DMS 273 (cell line): ENCODE results near the gene TAAR2.
"Not testable (repeated sequence)": the region's sequence is repeated elsewhere in the genome, so short reads cannot be mapped to it uniquely, and the experiment has no call there.

Source experiments
- DNase-seq: peaks from one replicate; lab custom pipeline; 2025; ENCODE audit not compliant: unreplicated experiment; lab: John Stamatoyannopoulos, UW

Gene TAAR2

DNA sequence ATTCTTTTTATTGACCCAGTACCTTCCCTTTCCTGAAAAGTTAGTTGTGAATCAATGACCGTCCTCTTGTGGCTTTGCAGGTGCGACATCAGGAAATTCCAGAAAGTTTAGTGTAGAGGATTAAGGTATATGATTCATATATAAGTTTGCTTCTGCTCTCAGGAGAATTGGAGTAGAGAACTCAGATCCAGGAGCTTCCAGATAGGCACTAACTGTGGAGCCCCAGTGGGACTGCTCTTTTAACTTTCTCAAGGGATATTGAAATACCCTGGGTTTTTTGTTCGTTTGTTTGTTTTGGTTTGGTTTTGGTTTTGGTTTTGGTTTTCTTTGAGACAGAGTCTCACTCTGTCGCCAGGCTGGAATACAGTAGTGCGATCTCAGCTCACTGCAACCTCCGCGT, 9.5 kb downstream of the TAAR2 start:
- DNase-seq: no peak

DNA sequence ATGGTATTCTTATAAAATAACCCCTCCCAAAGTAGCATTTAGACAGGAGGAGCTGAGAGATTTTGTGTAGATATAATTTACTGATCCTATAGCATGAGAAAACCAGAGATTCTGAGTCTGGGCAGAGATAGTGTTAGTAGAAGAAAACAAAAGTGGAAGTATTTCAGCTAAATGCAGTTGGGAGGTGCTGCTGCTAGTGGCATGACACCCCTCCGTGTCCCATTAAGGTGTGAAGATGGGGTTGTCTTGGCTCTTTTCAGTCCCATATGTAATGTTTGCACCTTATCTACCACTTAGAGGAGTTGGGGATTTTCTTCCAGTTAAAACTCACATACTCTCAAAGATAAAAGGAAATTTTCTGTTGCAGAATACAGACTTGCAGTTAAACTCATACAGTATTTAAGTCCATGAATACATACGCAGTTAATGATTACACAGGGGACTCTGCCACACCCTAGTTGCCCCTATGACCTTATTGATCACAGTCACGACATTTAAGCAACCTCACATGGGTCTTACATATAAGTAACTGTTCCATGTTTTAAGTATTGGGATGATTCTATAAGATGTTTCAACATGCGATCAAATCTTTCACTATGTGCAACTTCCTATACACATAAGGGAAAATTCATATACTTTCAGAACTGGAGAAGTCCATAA, 11.5 kb downstream of the TAAR2 start:
- DNase-seq: no peak

DNA sequence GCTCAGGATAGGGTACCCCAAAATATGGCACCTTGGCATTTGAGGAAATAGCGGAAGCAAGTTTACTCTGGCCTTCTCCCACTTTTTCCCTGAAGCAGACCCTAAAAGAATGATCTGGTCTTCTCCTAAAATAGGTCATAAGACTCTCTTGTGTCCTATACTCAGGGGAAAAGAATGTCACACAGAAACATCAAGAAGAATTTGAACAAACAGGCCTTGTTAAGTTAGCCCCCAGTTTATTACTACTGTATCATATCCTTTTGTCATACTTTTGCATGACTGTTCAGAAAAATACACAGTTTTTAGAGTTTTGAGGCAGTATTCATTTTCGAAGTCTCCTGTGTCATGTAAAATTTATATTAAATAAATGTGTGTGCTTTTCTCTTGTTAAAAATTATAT, 12.5 kb downstream of the TAAR2 start:
- no peak for DNase-seq

DNA sequence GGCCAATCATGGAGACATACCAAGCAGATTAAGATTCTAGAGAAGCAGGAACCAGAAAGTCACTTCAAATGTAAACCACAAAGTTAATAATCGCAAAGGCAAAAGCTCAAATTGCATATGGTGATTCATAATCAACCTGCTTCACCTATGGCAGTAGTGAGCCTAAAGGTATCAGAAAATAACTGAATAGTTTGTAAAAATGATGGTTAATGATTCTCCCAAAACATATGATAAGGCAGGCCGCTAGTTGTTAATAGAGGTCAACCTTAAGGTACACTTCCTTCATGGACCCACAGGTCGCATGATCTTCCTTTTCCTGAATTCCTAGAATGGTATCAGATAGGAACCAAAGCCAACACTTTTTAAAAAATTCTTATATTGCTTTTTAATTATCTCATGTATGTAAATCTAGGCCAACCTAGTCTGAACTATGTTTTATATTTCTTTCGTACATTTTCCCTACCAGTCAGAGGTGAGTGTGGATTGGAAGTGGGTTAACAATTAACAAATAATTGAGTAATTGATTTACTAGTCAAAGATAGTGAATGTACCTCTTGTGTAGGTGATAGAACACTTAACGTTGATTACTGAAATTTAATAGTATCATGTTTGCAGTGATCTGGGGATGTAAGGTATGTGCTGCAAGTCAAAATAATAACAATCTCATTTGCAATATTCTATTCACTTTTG, 16.4 kb downstream of the TAAR2 start:
- no peak for DNase-seq

DNA sequence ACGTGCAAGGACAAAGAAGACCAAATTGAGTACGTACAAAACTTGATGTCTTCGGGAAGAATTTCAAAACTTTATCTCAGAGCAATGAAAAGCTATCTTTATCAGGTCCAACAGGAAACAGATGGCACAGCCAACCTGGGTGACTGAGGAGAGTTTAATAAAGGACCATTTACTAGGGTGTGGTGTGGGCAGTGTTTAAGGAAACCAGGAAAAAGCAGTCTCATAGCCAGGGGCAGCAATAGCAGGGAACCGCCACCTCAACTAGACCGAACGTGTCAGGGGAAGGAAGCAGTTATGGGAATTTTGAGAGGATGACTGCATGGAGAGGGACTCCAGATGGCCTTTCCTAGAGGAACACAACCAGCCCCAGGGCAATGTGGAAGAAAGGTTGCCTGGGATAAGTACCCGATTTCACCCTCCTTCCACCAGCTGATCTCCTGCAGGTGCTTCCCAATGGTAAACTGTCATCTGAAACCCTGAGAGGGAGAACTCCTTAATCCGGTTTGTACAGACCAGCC, 19.4 kb downstream of the TAAR2 start:
- no peak for DNase-seq

DNA sequence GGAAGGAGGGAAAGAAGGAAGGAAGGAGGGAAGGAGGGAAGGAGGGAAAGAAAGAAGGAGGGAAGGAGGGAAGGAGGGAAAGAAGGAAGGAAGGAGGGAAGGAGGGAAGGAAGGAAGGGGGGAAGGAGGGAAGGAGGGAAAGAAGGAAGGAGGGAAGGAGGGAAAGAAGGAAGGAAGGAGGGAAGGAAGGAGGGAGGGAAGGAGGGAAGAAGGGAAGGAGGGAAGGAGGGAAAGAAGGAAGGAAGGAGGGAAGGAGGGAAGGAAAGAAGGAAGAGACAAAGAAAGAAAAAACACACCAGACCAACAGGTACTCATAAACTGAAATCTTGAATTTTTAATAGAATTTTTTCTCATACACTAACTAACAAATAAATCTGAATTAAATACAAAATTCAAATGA, 23.2 kb downstream of the TAAR2 start:
- not testable (repeated sequence) for DNase-seq

DNA sequence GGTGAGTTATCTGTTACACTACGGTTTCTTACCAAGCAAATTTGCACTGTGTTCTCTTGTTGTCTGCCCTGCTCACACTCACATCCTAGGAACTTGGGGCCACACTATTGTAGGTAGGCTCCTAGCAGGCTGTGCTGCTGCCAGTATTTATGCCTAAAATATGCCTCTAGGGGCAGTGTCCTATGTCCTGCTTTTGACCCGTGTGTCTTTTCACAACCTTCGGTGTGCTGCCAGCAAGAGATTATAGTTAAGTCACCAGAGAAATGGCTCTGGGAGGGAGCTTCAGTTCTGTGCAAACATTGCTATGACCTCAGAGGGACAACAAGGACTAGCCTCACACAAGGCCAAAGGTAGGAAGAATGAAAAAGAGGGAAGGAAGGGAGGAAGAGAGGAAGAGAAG, 25.6 kb downstream of the TAAR2 start:
- peak; percentile 43 for DNase-seq

DNA sequence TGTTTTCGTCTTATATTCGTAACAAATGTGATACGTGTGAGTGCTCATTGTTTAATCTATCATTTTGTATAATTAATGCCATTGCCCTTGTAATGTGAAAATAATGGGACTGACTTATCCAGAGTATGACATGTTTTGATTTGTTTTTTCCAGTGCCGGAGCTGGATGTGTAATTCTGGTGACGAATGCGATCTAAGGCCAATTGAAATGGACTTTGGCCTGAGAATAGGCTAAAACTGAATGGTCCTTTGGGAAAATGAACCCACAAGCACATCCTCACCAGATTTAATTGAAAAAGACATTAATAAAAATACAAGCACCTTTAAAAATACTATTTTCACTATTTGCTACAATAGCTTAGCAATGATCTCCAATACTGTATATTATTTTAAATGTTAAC, 27.9 kb downstream of the TAAR2 start:
- DNase-seq: no peak

DNA sequence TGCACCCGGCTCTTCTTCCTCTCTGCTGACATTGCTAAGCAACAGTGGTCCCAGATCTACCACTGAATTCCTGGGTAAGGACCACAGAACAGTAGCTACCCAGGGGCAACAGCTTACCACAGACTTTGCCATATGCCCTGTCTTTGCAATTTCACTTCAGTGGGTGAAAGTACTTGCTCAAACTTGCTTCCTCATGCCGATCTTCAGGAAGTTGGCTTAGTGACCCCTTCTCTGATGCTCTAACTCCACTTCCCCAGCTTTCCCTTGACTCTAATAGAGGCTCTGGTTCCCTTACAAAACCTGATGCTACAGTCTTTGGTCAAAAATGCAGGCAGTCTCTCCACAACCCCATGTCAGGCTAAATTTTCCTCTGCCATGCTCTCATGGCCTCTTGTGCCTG, 31.2 kb downstream of the TAAR2 start:
- DNase-seq: no peak

DNA sequence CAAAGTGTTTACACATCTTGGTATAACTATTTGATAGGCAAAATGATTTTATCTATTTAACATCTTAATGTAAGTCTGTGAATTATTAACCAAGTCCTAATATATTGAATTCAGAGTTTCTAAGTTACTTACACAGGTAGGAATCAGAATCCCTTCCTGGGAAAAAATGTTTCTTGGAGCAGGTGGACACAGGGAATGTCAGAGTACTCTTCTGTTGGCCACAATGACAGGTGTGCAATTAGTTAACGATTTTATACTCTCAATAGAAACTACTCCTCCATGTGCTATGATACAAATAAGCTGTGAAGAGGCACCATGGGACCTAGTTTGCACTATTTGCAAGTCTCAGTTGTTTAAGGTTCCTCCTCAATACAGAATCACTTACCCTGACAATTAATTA, 33.7 kb downstream of the TAAR2 start:
- no peak for DNase-seq

DNA sequence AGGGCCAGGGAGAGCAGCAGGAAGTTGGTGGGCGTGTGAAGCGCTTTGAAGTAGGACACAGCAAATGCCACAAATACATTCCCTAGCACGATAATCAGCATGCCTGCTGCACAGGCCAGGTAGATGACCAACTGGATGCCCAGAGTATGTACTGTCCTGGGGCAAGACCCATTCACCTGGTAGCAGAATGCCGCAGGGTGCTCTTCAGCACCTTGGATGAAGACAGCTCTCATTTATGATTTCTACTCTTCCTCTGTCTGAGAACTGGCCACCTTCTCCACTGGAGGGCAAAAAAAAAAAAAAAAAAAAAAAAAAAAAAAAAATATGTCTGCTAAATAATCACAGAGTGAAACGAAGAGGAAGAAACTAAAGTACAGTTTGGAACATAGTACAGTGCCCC, 34.6 kb downstream of the TAAR2 start, which contains the start of gene TAAR5:
TAAR5 (minus strand) TSS at position 288 of the 400 bp plus-strand sequence; CDS start at position 233, 55 bp downstream.
- DNase-seq: no peak

DNA sequence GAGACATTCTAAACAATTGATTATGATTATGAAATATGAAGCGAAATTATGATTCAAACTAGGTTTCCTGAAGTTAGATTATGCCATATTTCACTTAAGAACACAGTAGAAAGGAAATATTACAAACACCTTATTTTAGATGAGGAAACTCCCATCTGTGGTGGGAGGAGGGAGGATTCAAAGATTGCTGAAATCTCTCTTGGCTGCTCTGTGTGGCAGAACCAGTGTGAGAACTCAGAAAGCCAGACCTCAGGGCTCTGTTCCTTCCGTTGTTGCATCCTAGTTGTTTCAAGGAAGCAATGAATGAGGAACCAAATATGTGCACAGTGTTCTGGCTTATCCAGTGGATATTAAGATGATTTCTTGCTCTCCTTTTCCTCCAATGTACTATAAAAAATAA, 36.7 kb downstream of the TAAR2 start:
- no peak for DNase-seq

DNA sequence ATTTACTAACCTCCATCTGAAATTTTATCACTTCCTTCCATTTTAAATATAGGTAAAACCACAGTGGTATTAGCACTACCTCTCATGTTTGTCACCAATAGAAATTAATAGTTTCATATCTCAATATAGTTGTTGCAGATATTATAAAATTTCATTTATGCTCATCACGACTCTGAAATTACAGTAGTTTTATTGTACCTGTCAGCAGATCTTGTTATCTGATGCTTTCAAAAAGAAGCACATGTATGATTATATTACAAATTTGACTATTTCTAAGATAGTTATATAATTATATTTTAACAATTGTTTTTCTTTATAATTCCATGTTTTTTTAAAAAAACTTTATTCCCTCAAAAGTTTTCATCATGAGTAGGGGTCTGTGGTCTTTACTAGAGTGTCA, 39.4 kb downstream of the TAAR2 start:
- DNase-seq: no peak

DNA sequence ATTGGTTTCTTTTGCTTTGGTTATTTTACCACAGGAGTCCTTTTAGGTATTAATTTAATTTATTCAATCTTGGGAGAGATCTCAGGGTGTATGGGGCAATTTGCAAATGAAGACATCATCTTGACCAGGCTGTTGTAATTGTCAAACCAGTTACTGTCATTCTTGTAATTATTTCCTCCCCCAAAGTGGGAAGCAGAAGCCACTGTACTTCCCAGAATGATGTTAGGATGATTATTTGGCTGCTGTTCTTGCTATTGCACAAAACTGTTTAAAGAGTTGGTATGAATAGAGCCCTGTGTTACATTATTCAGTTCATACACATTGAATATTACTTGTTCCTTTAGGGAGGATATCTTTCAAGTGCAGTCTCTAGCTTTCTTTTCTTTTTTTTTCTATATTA, 52.3 kb downstream of the TAAR2 start:
- no peak for DNase-seq

DNA sequence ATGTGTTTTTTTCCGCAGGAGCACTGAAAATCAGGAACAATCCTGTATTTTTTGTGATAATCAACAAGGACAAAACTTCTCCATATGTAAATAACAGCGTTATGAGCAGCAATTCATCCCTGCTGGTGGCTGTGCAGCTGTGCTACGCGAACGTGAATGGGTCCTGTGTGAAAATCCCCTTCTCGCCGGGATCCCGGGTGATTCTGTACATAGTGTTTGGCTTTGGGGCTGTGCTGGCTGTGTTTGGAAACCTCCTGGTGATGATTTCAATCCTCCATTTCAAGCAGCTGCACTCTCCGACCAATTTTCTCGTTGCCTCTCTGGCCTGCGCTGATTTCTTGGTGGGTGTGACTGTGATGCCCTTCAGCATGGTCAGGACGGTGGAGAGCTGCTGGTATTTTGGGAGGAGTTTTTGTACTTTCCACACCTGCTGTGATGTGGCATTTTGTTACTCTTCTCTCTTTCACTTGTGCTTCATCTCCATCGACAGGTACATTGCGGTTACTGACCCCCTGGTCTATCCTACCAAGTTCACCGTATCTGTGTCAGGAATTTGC, 53.8 kb downstream of the TAAR2 start, which contains the start of gene TAAR6:
TAAR6 (plus strand) TSS at position 102 of the 557 bp plus-strand sequence; CDS start at position 102, 0 bp downstream.
- DNase-seq: no peak

DNA sequence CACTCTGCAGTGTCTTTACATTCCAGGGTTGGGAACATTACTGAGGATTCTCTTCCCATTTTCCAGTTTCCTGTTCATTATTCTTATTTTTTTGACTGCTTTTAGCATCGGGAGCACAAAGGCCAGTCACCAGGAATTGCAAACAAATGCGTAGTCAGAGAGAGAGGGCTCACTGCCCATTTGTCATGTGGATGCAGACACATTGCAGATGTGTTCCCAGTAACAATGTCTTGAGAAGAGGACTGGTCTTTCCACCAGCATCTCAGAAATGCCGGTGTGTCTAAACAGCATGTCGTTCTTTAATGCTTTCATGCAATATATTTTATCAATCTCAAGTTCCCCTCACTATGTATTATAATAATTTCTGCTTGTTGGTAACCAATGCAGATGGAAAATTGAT, 54.9 kb downstream of the TAAR2 start:
- DNase-seq: no peak

DNA sequence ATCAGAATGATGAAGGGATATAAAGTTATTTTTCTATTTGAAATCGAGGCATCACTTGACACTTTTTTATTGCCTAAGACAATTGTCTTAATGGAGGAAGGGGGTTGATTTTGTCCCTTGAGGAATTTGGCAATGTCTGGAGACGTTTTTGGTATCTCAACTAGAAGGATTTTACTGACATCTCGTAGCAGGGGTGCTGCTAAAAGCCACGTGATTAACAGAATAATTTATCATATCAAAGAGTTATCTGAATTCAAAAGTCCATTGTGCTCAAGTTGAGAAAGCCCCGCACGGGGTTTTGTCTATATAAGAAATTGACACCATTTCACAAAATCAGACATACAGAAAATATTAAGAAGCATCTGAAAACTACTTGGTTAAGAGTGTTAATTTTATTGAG, 55.5 kb downstream of the TAAR2 start:
- no peak for DNase-seq

DNA sequence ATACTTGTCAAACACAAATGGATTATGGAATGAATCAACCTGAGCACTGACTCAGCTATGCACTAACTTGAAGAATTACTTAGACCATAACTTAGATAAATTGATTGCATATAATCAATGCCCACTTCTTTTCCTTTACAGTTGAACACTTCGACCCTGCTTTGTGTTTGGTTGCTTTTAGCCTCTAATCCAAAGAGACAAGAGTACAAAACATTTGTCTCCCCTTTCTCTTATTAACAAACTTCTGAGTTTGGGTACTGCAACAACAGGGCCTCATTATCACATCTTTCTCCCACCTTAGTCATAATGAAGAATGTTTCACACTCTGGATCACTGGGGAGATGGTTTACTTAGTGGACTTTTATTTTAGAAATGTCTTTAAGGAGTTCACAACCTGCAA, 56.5 kb downstream of the TAAR2 start:
- DNase-seq: no peak
